Neuronal stem cell (in vitro differentiated cells): ENCODE results near the gene SSUH2.
A peak's percentile ranks its signal among the peaks of the same experiment; 100 is the strongest.

Source experiments
- DNase-seq: peaks from one replicate; pipeline ENCODE4 v3.0.0-alpha.2; 2013; ENCODE audit warnings: low spot score
- H2AFZ ChIP-seq: one replicate; pipeline ENCODE4 v1.6.1; 2013; ENCODE audit warnings: mild to moderate bottlenecking, low read length, inconsistent platforms
- H2AK5ac ChIP-seq: 2 replicates; pipeline ENCODE4 v1.6.1; 2013; ENCODE audit warnings: low read depth, mild to moderate bottlenecking, inconsistent platforms, low read length, moderate library complexity, mixed read lengths
- H2BK120ac ChIP-seq: 2 replicates; pipeline ENCODE4 v1.6.1; 2013; ENCODE audit warnings: low read depth, mild to moderate bottlenecking, inconsistent platforms, low read length, moderate library complexity, mixed read lengths
- H2BK12ac ChIP-seq: one replicate; pipeline ENCODE4 v1.6.1; 2013; ENCODE audit warnings: low read length, inconsistent platforms
- H2BK15ac ChIP-seq: 2 replicates; pipeline ENCODE4 v1.6.1; 2013; ENCODE audit warnings: mild to moderate bottlenecking, low read length, inconsistent platforms, mixed read lengths
- H2BK5ac ChIP-seq: one replicate; pipeline ENCODE4 v1.6.1; 2013; ENCODE audit warnings: inconsistent platforms, mild to moderate bottlenecking, low read length, moderate library complexity
- H3K14ac ChIP-seq: one replicate; pipeline ENCODE4 v1.6.1; 2013; ENCODE audit warnings: low read length, inconsistent platforms
- H3K18ac ChIP-seq: 2 replicates; pipeline ENCODE4 v1.6.1; 2013; ENCODE audit warnings: low read length, inconsistent platforms
- H3K23ac ChIP-seq: 2 replicates; pipeline ENCODE4 v1.6.1; 2013; ENCODE audit warnings: low read depth, mild to moderate bottlenecking, mixed read lengths, low read length, inconsistent platforms; ENCODE audit not compliant: poor library complexity
- H3K27ac ChIP-seq: replicated peaks from 3 replicates; pipeline ENCODE4 v1.5.1; 2013; ENCODE audit warnings: low read length, inconsistent platforms
- H3K27me3 ChIP-seq, 3 experiments: 2 replicates each; pipeline ENCODE4 v1.6.1; 2013; ENCODE audit warnings: low read length in 3 of 3, mild to moderate bottlenecking in 2 of 3, inconsistent platforms in 1 of 3, low read depth in 1 of 3, mixed read lengths in 1 of 3, moderate library complexity in 1 of 3; ENCODE audit not compliant: control insufficient read depth in 3 of 3, insufficient read depth in 3 of 3
- H3K36me3 ChIP-seq, 2 donors: replicated peaks in 1 of 2; 2 replicates each; pipeline ENCODE4 v1.6.1; 2013; ENCODE audit warnings: low read length in 2 of 2; ENCODE audit not compliant: control insufficient read depth in 2 of 2, insufficient read depth in 2 of 2
- H3K4ac ChIP-seq: 2 replicates; pipeline ENCODE4 v1.6.1; 2013; ENCODE audit warnings: inconsistent platforms, mild to moderate bottlenecking, low read length, moderate library complexity
- H3K4me1 ChIP-seq, 2 donors: 1 replicate in 1 of 2; 2 replicates in 1 of 2; pipeline ENCODE4 v1.6.1; 2013; ENCODE audit warnings: low read length in 2 of 2, low read depth in 1 of 2; ENCODE audit not compliant: control insufficient read depth in 2 of 2, insufficient read depth in 1 of 2
- H3K4me2 ChIP-seq: one replicate; pipeline ENCODE4 v1.6.1; 2013; ENCODE audit warnings: mild to moderate bottlenecking, low read length, inconsistent platforms; ENCODE audit not compliant: insufficient read depth, poor library complexity, severe bottlenecking
- H3K4me3 ChIP-seq, 2 donors: 2 replicates each; pipeline ENCODE4 v1.5.1; 2013; ENCODE audit warnings: low read length in 2 of 2, mild to moderate bottlenecking in 2 of 2, inconsistent platforms in 1 of 2, moderate library complexity in 1 of 2
- H3K79me1 ChIP-seq: one replicate; pipeline ENCODE4 v1.6.1; 2013; ENCODE audit warnings: low read depth, mild to moderate bottlenecking, inconsistent platforms, low read length, moderate library complexity
- H3K9ac ChIP-seq: one replicate; pipeline ENCODE4 v1.6.1; 2013; ENCODE audit warnings: mild to moderate bottlenecking, low read depth, low read length, inconsistent platforms; ENCODE audit not compliant: poor library complexity
- H3K9me3 ChIP-seq, 2 donors: replicated peaks in 1 of 2; 2 replicates each; pipeline versions ENCODE3 to v1.6.1; 2013; ENCODE audit warnings: low read length in 2 of 2, mild to moderate bottlenecking in 2 of 2, inconsistent platforms in 1 of 2, low read depth in 1 of 2, mixed read lengths in 1 of 2, moderate library complexity in 1 of 2; ENCODE audit not compliant: control insufficient read depth in 2 of 2, insufficient read depth in 1 of 2
- H4K8ac ChIP-seq: one replicate; pipeline ENCODE4 v1.6.1; 2013; ENCODE audit warnings: low read depth, mild to moderate bottlenecking, inconsistent platforms, low read length, moderate library complexity
- H4K91ac ChIP-seq: one replicate; pipeline ENCODE4 v1.6.1; 2013; ENCODE audit warnings: low read length, low read depth, mild to moderate bottlenecking, inconsistent platforms; ENCODE audit not compliant: poor library complexity
- WGBS, 2 donors: extraction: QIAGEN DNeasy Blood & Tissue Kit; methylation state at CpG; one replicate each; pipeline ENCODE4 v1.1.7; 2013; ENCODE audit warnings: missing lambda C conversion rate in 2 of 2, mixed read lengths in 1 of 2; ENCODE audit not compliant: insufficient read length in 2 of 2, insufficient replicate concordance in 1 of 2; ENCODE audit errors: extremely low coverage in 2 of 2; 5-methylcytosine and 5-hydroxymethylcytosine counted together

The SSUH2 gene

DNA sequence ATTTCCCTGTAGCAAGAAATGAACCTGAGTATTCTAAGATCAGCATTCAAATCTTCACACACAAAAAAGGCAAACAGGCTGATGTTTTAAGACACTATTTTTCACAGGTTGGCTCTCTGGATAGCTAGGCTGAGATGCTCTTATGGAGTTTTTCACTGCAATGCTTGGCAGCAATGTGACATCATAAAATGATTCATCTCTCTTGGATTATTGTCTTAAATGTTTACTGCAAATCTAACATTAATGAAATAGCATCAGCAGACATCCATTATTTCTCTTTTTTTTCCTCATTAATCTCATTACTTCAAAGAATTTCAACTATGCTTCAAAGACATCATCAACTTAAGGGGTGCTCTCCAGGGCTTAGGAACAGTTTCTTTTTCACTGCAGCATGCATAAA is 23.6 kb upstream of the SSUH2 start:
- Histone ChIP-seq H3K36me3 (no peaks in the 10 kb centered on the region), H2AFZ (no peak overlapping the region), H4K91ac (no peak overlapping the region), H2BK5ac (no peak overlapping the region), H3K9me3 (peaks cover 0 to 3% of the 10 kb centered on the region in 2 donors), H3K4me2 (no peak overlapping the region), H3K4ac (no peak overlapping the region), H3K4me3 (no peak overlapping the region), H3K23ac (no peak overlapping the region), H4K8ac (no peak overlapping the region), H2BK120ac (no peak overlapping the region), H3K27ac (no peak overlapping the region), H3K14ac (no peak overlapping the region), H2AK5ac (no peak overlapping the region), H3K4me1 (no peaks in the 10 kb centered on the region), H3K79me1 (no peaks in the 10 kb centered on the region), H2BK15ac (no peak overlapping the region), H3K18ac (no peak overlapping the region), H3K9ac (no peak overlapping the region), H3K27me3 (no peaks in the 10 kb centered on the region), H2BK12ac (no peak overlapping the region)
- DNase-seq, result no peak

GRCh38 chr3:8667463-8668091 is 23.0 kb upstream of the SSUH2 start:
- H3K4ac ChIP-seq, result no peak overlapping the region
- DNase-seq, result no peak
- no peak overlapping the region for H2BK5ac ChIP-seq
- no peaks in the 10 kb centered on the region for H3K27me3 ChIP-seq
- H2BK15ac ChIP-seq, result no peak overlapping the region
- no peak overlapping the region for H3K27ac ChIP-seq
- no peak overlapping the region for H2BK120ac ChIP-seq
- H3K23ac ChIP-seq, result no peak overlapping the region
- no peaks in the 10 kb centered on the region for H3K79me1 ChIP-seq
- no peak overlapping the region for H3K14ac ChIP-seq
- no peak overlapping the region for H2AFZ ChIP-seq
- no peak overlapping the region for H3K18ac ChIP-seq
- H2BK12ac ChIP-seq, result no peak overlapping the region
- peaks cover 0 to 3% of the 10 kb centered on the region in 2 donors for H3K9me3 ChIP-seq
- no peaks in the 10 kb centered on the region for H3K4me1 ChIP-seq
- H3K4me2 ChIP-seq, result no peak overlapping the region
- H3K4me3 ChIP-seq, result no peak overlapping the region
- no peaks in the 10 kb centered on the region for H3K36me3 ChIP-seq
- no peak overlapping the region for H2AK5ac ChIP-seq
- no peak overlapping the region for H4K8ac ChIP-seq
- no peak overlapping the region for H3K9ac ChIP-seq
- WGBS, 2 donors, result no CpG with 5 or more reads among the region's 6 CpGs
- H4K91ac ChIP-seq, result no peak overlapping the region

- Histone ChIP-seq H3K79me1 (no peaks in the 10 kb centered on the region), H3K4me2 (no peak overlapping the region), H3K4ac (no peak overlapping the region), H3K9ac (no peak overlapping the region), H4K91ac (no peak overlapping the region), H3K9me3 (no peaks in the 10 kb centered on the region), H2BK120ac (no peak overlapping the region), H2BK5ac (no peak overlapping the region), H3K36me3 (no peaks in the 10 kb centered on the region), H2BK12ac (no peak overlapping the region), H2AFZ (no peak overlapping the region), H2AK5ac (no peak overlapping the region), H3K4me1 (peaks cover 0 to 14% of the 10 kb centered on the region in 2 donors), H3K27me3 (no peaks in the 10 kb centered on the region), H3K27ac (no peak overlapping the region), H3K14ac (no peak overlapping the region), H2BK15ac (no peak overlapping the region), H3K23ac (no peak overlapping the region), H4K8ac (no peak overlapping the region), H3K4me3 (no peak overlapping the region), H3K18ac (no peak overlapping the region)
- DNase-seq, result no peak
- no CpG with 5 or more reads among the region's 4 CpGs for WGBS, 2 donors
These were observed 20.9 kb upstream of the SSUH2 start for GRCh38 chr3:8665407-8665896.

- Histone ChIP-seq H3K36me3 (no peaks in the 10 kb centered on the region), H2BK120ac (no peak overlapping the region), H2AFZ (peak overlapping the region; percentile 41), H3K4me3 (no peak overlapping the region), H2BK12ac (no peak overlapping the region), H3K23ac (no peak overlapping the region), H4K91ac (no peak overlapping the region), H3K4me1 (peaks cover 2 to 30% of the 10 kb centered on the region in 2 donors), H3K4ac (no peak overlapping the region), H3K9me3 (no peaks in the 10 kb centered on the region), H3K18ac (no peak overlapping the region), H3K79me1 (no peaks in the 10 kb centered on the region), H2BK15ac (no peak overlapping the region), H4K8ac (no peak overlapping the region), H3K9ac (no peak overlapping the region), H2AK5ac (no peak overlapping the region), H3K4me2 (no peak overlapping the region), H2BK5ac (no peak overlapping the region), H3K27me3 (no peaks in the 10 kb centered on the region), H3K14ac (no peak overlapping the region), H3K27ac (no peak overlapping the region)
- peak; percentile 73 for DNase-seq
- WGBS, 2 donors, result no CpG with 5 or more reads among the region's 12 CpGs
These were observed 18.8 kb upstream of the SSUH2 start for GRCh38 chr3:8663177-8664061.
